ENCODE measurements around the gene TAF4B.

DNA sequence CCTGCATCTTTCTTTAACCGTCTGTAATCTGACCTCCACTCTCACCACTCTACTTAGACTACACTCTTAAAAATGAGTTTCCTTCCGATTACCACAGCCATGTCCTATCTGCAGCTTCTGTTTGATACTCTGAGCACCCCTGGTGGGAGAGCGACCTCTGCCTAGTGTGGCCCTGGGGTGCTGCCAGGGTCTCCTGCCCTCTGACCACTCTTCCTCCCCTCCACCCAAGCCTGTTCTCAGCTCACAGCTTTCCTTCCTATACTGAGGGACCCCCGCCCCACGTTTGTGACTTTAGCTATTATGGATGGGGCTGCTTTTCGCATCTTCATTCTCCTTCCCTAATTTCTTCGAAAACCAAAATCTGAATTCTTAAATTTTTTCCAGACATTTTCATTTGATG is 189.4 kb downstream of the TAF4B start:
- TF ChIP-seq POLR2A (IDR thresholded peaks at IDR 0.05; ENCODE audit: low read length) (no peak), GATA1 (IDR thresholded peaks at IDR 0.05; ENCODE audit: low read depth, low read length) (no peak)
